Thymus (tissue), 11 donors: ENCODE measurements around the gene NME9. TPM values are rescaled to one million over a fixed set of nuclear protein-coding genes. Genes with fewer than 3 reads are reported as not detected.

Source experiments
- DNase-seq, 9 donors: peaks; one replicate each; pipeline ENCODE4 v3.0.0-alpha.2; 2013; ENCODE audit warnings: low spot score in 9 of 9, low read depth in 6 of 9, missing footprints in 1 of 9
- H3K27ac ChIP-seq, 2 donors: one replicate each; pipeline ENCODE4 v1.5.1; 2013; ENCODE audit warnings: control low read depth in 1 of 2, low read depth in 1 of 2, low read length in 1 of 2, mild to moderate bottlenecking in 1 of 2, moderate library complexity in 1 of 2
- H3K27me3 ChIP-seq, 2 donors: one replicate each; pipeline ENCODE4 v1.5.1; 2013; ENCODE audit warnings: low read length in 1 of 2; ENCODE audit not compliant: control insufficient read depth in 2 of 2, insufficient read depth in 1 of 2
- H3K36me3 ChIP-seq, 2 donors: one replicate each; pipeline ENCODE4 v1.5.1; 2013; ENCODE audit warnings: low read length in 1 of 2, mild to moderate bottlenecking in 1 of 2, moderate library complexity in 1 of 2; ENCODE audit not compliant: control insufficient read depth in 2 of 2, insufficient read depth in 2 of 2
- H3K4me1 ChIP-seq, 2 donors: one replicate each; pipeline ENCODE4 v1.5.1; 2013; ENCODE audit warnings: low read length in 2 of 2; ENCODE audit not compliant: control insufficient read depth in 2 of 2, insufficient read depth in 2 of 2
- H3K4me3 ChIP-seq, 2 donors: one replicate each; pipeline ENCODE4 v1.5.1; 2013; ENCODE audit warnings: low read length in 2 of 2, control low read depth in 1 of 2, mild to moderate bottlenecking in 1 of 2
- H3K9me3 ChIP-seq, 2 donors: one replicate each; pipeline ENCODE4 v1.5.1; 2013; ENCODE audit warnings: low read length in 1 of 2, mild to moderate bottlenecking in 1 of 2; ENCODE audit not compliant: control insufficient read depth in 2 of 2, insufficient read depth in 1 of 2
- WGBS: extraction: QIAGEN DNeasy Blood & Tissue Kit; methylation state at CpG from one replicate; pipeline ENCODE4 v1.1.7; 2013; 5-methylcytosine and 5-hydroxymethylcytosine counted together
- polyA plus RNA-seq: library from polyadenylated mRNA; stranded (reverse); fragments of 200-250 nt; gene quantifications from one replicate; pipeline ENCODE4 v1.2.3, GENCODE V29; 2013
- total RNA-seq: library from RNA; stranded (reverse); fragments of 120-200 nt; gene quantifications from one replicate; pipeline ENCODE4 v1.2.4, GENCODE V29; 2013
- donor health status: healthy.

The NME9 gene
- total and polyA plus RNA-seq, 2 donors, result 0.42 to 1.5 TPM

- no peaks in the 10 kb centered on the region for H3K9me3 ChIP-seq
- H3K36me3 ChIP-seq, result peaks cover 3 to 9% of the 10 kb centered on the region in 2 donors
- no peaks in the 10 kb centered on the region for H3K4me1 ChIP-seq
- no peaks in the 10 kb centered on the region for H3K27me3 ChIP-seq
- WGBS, result 97% methylated on average over 6 of the region's 6 CpGs
- no peak for DNase-seq
- H3K4me3 ChIP-seq, result no peak overlapping the region
- H3K27ac ChIP-seq, result no peak overlapping the region
These were observed 26.2 kb downstream of the NME9 start for GRCh38 chr3:138303474-138303873.

- 88% methylated on average over 2 of the region's 2 CpGs for WGBS
These were observed 29.0 kb downstream of the NME9 start for GRCh38 chr3:138300647-138301046.

GRCh38 chr3:138297876-138298275 is 31.8 kb downstream of the NME9 start:
- no peak for DNase-seq
- Histone ChIP-seq H3K27me3 (no peaks in the 10 kb centered on the region), H3K36me3 (peaks cover 34% of the 10 kb centered on the region in 2 donors), H3K4me1 (no peaks in the 10 kb centered on the region), H3K9me3 (no peaks in the 10 kb centered on the region), H3K27ac (no peak overlapping the region), H3K4me3 (no peak overlapping the region)
- WGBS, result 98% methylated on average over 1 of the region's 1 CpG

More at GRCh38 chr3:138300647-138301046, 29.0 kb downstream of the NME9 start:
- Histone ChIP-seq H3K36me3 (peaks cover 20 to 24% of the 10 kb centered on the region in 2 donors), H3K4me1 (no peaks in the 10 kb centered on the region), H3K27ac (no peak overlapping the region), H3K4me3 (no peak overlapping the region), H3K9me3 (no peaks in the 10 kb centered on the region), H3K27me3 (no peaks in the 10 kb centered on the region)
- DNase-seq, result no peak

- Histone ChIP-seq H3K4me1 (no peaks in the 10 kb centered on the region), H3K27ac (no peak overlapping the region), H3K27me3 (no peaks in the 10 kb centered on the region), H3K4me3 (no peak overlapping the region), H3K9me3 (no peaks in the 10 kb centered on the region), H3K36me3 (peaks cover 36 to 41% of the 10 kb centered on the region in 2 donors)
- WGBS, result 97% methylated on average over 5 of the region's 5 CpGs
- DNase-seq, result no peak
These were observed 32.5 kb downstream of the NME9 start for GRCh38 chr3:138297059-138297607.

GRCh38 chr3:138296639-138297038 is 33.0 kb downstream of the NME9 start:
- Histone ChIP-seq H3K4me3 (no peak overlapping the region), H3K36me3 (peaks cover 37 to 43% of the 10 kb centered on the region in 2 donors)

GRCh38 chr3:138289701-138290100 is 40.0 kb downstream of the NME9 start:
- Histone ChIP-seq H3K27ac (no peak overlapping the region), H3K36me3 (peaks cover 41 to 61% of the 10 kb centered on the region in 2 donors), H3K27me3 (no peaks in the 10 kb centered on the region), H3K4me1 (no peaks in the 10 kb centered on the region), H3K9me3 (no peaks in the 10 kb centered on the region), H3K4me3 (no peak overlapping the region)
- DNase-seq, result no peak
- 98% methylated on average over 3 of the region's 3 CpGs for WGBS

More at GRCh38 chr3:138296639-138297038, 33.0 kb downstream of the NME9 start:
- no peak for DNase-seq
- H3K4me1 ChIP-seq, result no peaks in the 10 kb centered on the region
- no peak overlapping the region for H3K27ac ChIP-seq
- 96% methylated on average over 1 of the region's 1 CpG for WGBS
- H3K27me3 ChIP-seq, result no peaks in the 10 kb centered on the region
- no peaks in the 10 kb centered on the region for H3K9me3 ChIP-seq

GRCh38 chr3:138289260-138289659 is 40.4 kb downstream of the NME9 start:
- no peaks in the 10 kb centered on the region for H3K4me1 ChIP-seq
- H3K27me3 ChIP-seq, result no peaks in the 10 kb centered on the region
- no peaks in the 10 kb centered on the region for H3K9me3 ChIP-seq
- DNase-seq, result no peak
- H3K4me3 ChIP-seq, result no peak overlapping the region
- peaks cover 45 to 63% of the 10 kb centered on the region in 2 donors for H3K36me3 ChIP-seq
- no peak overlapping the region for H3K27ac ChIP-seq
- WGBS, result 95% methylated on average over 2 of the region's 2 CpGs

- DNase-seq, result no peak
- Histone ChIP-seq H3K4me3 (no peak overlapping the region), H3K9me3 (no peaks in the 10 kb centered on the region), H3K36me3 (peaks cover 40 to 46% of the 10 kb centered on the region in 2 donors), H3K27ac (no peak overlapping the region), H3K27me3 (no peaks in the 10 kb centered on the region), H3K4me1 (no peaks in the 10 kb centered on the region)
- over 99% methylated on average over 2 of the region's 2 CpGs for WGBS
These were observed 44.6 kb downstream of the NME9 start for GRCh38 chr3:138284957-138285477.

- Histone ChIP-seq H3K27me3 (no peaks in the 10 kb centered on the region), H3K4me3 (no peak overlapping the region), H3K4me1 (no peaks in the 10 kb centered on the region), H3K27ac (no peak overlapping the region), H3K36me3 (peaks cover 32 to 36% of the 10 kb centered on the region in 2 donors), H3K9me3 (no peaks in the 10 kb centered on the region)
- no peak for DNase-seq
- WGBS, result 98% methylated on average over 1 of the region's 1 CpG
These were observed 45.6 kb downstream of the NME9 start for GRCh38 chr3:138284079-138284478.
